ENCODE results near the gene SLAIN2.

GRCh38 chr4:48472794-48473193 is 131.5 kb downstream of the SLAIN2 start:
- TF ChIP-seq, protein P1, sequence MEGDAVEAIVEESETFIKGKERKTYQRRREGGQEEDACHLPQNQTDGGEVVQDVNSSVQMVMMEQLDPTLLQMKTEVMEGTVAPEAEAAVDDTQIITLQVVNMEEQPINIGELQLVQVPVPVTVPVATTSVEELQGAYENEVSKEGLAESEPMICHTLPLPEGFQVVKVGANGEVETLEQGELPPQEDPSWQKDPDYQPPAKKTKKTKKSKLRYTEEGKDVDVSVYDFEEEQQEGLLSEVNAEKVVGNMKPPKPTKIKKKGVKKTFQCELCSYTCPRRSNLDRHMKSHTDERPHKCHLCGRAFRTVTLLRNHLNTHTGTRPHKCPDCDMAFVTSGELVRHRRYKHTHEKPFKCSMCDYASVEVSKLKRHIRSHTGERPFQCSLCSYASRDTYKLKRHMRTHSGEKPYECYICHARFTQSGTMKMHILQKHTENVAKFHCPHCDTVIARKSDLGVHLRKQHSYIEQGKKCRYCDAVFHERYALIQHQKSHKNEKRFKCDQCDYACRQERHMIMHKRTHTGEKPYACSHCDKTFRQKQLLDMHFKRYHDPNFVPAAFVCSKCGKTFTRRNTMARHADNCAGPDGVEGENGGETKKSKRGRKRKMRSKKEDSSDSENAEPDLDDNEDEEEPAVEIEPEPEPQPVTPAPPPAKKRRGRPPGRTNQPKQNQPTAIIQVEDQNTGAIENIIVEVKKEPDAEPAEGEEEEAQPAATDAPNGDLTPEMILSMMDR (IDR thresholded peaks at IDR 0.05) = no peak
- TF ChIP-seq POLR2A (IDR thresholded peaks at IDR 0.05) = no peak
